ENCODE results near the gene MRPL1. TPM values are rescaled to one million over a fixed set of nuclear protein-coding genes. Genes with fewer than 3 reads are reported as not detected.

MRPL1 gene
- polyA plus RNA-seq, 1 experiment: 8.3 TPM

- no peaks in the 10 kb centered on the region for H3K27me3 ChIP-seq (ENCODE audit: control insufficient read depth, insufficient read depth, low read length)
- DNase-seq (ENCODE audit: low read depth): no peak
- no peak for TF ChIP-seq CTCF (IDR thresholded peaks at IDR 0.05; ENCODE audit: insufficient read depth, low read depth, low read length)
- ChIA-PET POLR2A (no interaction called here), CTCF (no interaction called here)
- H3K36me3 ChIP-seq (ENCODE audit: control insufficient read depth, insufficient read depth, low read length): peaks cover 2% of the 10 kb centered on the region
- no peak overlapping the region for H3K4me3 ChIP-seq (ENCODE audit: low read depth, low read length)
Measured at GRCh38 chr4:77911842-77912450, 49.3 kb downstream of the MRPL1 start.

GRCh38 chr4:77913348-77913747 is 50.7 kb downstream of the MRPL1 start:
- no peak for TF ChIP-seq CTCF (IDR thresholded peaks at IDR 0.05; ENCODE audit: insufficient read depth, low read depth, low read length)
- POLR2A ChIA-PET: no interaction called here
- no peak for DNase-seq (ENCODE audit: low read depth)
- CTCF ChIA-PET: no interaction called here
- Histone ChIP-seq H3K36me3 (ENCODE audit: control insufficient read depth, insufficient read depth, low read length) (peaks cover 2% of the 10 kb centered on the region), H3K27me3 (ENCODE audit: control insufficient read depth, insufficient read depth, low read length) (no peaks in the 10 kb centered on the region), H3K4me3 (ENCODE audit: low read depth, low read length) (no peak overlapping the region)

- ChIA-PET CTCF (no interaction called here), POLR2A (no interaction called here)
- Histone ChIP-seq H3K4me3 (ENCODE audit: low read depth, low read length) (no peak overlapping the region), H3K27me3 (ENCODE audit: control insufficient read depth, insufficient read depth, low read length) (no peaks in the 10 kb centered on the region), H3K36me3 (ENCODE audit: control insufficient read depth, insufficient read depth, low read length) (no peaks in the 10 kb centered on the region)
- no peak for TF ChIP-seq CTCF (IDR thresholded peaks at IDR 0.05; ENCODE audit: insufficient read depth, low read depth, low read length)
- no peak for DNase-seq (ENCODE audit: low read depth)
Measured at GRCh38 chr4:77917075-77917474, 54.4 kb downstream of the MRPL1 start.

GRCh38 chr4:77917601-77918000 is 55.0 kb downstream of the MRPL1 start:
- no peaks in the 10 kb centered on the region for H3K36me3 ChIP-seq (ENCODE audit: control insufficient read depth, insufficient read depth, low read length)
- no peak overlapping the region for H3K4me3 ChIP-seq (ENCODE audit: low read depth, low read length)
- no peak for DNase-seq (ENCODE audit: low read depth)
- TF ChIP-seq CTCF (IDR thresholded peaks at IDR 0.05; ENCODE audit: insufficient read depth, low read depth, low read length): no peak
- H3K27me3 ChIP-seq (ENCODE audit: control insufficient read depth, insufficient read depth, low read length): no peaks in the 10 kb centered on the region
- POLR2A ChIA-PET: no interaction called here
- CTCF ChIA-PET: no interaction called here

GRCh38 chr4:77920371-77920770 is 57.7 kb downstream of the MRPL1 start:
- H3K36me3 ChIP-seq (ENCODE audit: control insufficient read depth, insufficient read depth, low read length): no peaks in the 10 kb centered on the region
- CTCF ChIA-PET: interaction anchor here (0.6 kb wide), 1 partner anchor 1833 kb away, joined by 3 read pairs; no protein-coding TSS in a partner anchor
- no peak for TF ChIP-seq CTCF (IDR thresholded peaks at IDR 0.05; ENCODE audit: insufficient read depth, low read depth, low read length)
- POLR2A ChIA-PET: no interaction called here
- no peak for DNase-seq (ENCODE audit: low read depth)
- H3K4me3 ChIP-seq (ENCODE audit: low read depth, low read length): no peak overlapping the region
- no peaks in the 10 kb centered on the region for H3K27me3 ChIP-seq (ENCODE audit: control insufficient read depth, insufficient read depth, low read length)
